Keratinocyte (primary cell): ENCODE data around the gene SERPINB4.

Experiments
- CTCF ChIP-seq, 3 experiments: IDR thresholded peaks in 1 of 3; conservative IDR thresholded peaks in 1 of 3; optimal IDR thresholded peaks in 1 of 3; 2 replicates in 2 of 3; 3 replicates in 1 of 3; pipeline versions ENCODE3 to v1.5.1; 2011; ENCODE audit warnings: low read length in 3 of 3, mild to moderate bottlenecking in 3 of 3, moderate library complexity in 2 of 3, control low read depth in 1 of 3, inconsistent platforms in 1 of 3; ENCODE audit not compliant: insufficient read depth in 2 of 3; ENCODE audit errors: extremely low read depth in 1 of 3
- EZH2 ChIP-seq: IDR thresholded peaks from one replicate; pipeline ENCODE4 v1.6.1; 2012; ENCODE audit warnings: inconsistent platforms, mild to moderate bottlenecking, low read length, moderate library complexity

- no peak for TF ChIP-seq CTCF (optimal IDR thresholded peaks at IDR 0.05 in 1 of 3, IDR thresholded peaks at IDR 0.05 in 1 of 3, conservative IDR thresholded peaks at IDR 0.05 in 1 of 3; ENCODE audit: extremely low read depth in 1 of 3, insufficient read depth in 2 of 3, low read length in 3 of 3)
- no peak for TF ChIP-seq EZH2
These were observed 53.7 kb downstream of the SERPINB4 start for GRCh38 chr18:63590373-63590772.
